Measurements from ENCODE around the gene PLA2G2C. TPM values are rescaled to one million over a fixed set of nuclear protein-coding genes. Genes with fewer than 3 reads are reported as not detected.
"Not testable (repeated sequence)": the region's sequence is repeated elsewhere in the genome, so short reads cannot be mapped to it uniquely, and the experiment has no call there.

Gene PLA2G2C
- not detected for total RNA-seq
- polyA plus RNA-seq: not detected

DNA sequence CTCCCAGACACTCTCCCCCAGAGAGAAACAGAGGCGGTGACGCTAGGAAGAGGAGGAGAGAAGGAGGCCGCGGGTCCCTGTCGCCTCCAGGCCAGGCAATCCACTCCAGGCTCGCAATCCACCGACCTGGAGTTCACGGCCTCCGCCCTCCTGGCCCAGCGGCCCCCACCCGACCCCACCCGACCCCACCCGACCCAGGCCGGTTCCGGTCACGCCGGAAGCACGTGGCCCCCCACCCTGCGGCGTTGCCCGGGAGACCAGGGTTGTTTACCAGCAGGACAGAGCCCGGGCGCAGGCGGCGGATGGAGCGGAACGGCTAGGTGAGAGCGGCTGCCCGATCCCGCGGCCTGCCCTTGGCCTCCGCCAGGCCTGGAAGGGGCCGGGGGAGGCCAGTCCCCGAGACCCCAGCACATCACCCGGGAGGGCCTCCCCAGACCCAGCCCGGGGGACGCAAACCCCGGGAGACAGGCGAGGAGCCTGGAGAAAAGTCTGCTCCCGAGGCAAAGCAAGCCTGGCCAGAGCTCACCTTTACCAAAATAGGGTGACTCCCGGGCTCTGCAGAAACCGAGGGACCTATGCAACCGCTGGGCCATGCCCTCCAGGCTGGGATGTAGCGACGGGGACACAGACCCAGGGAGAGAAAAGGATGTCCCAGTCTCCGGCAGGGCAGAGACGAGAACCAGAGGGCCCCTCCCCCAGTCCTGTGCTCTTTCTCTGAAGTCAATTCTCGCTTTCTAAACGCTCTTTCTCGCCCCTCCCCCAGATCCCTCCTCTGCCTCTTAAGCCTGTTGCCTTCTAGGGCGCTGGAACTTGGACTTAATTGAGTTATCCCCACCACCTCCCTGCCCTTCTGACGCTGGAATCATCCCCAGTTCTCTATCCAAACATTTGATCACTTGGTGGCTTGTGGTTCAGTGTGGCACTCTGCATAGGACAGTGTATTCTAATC is at the start of gene PLA2G2C, which contains the start of gene UBXN10:
TSS of gene PLA2G2C (minus strand) at position 685 of the 949 bp plus-strand sequence. CDS start 9,155 bp downstream, outside the sequence.
TSS of gene UBXN10 (plus strand) at position 263 of the 949 bp plus-strand sequence. CDS start 4,466 bp downstream, outside the sequence.
- 2% methylated on average over 52 of the region's 52 CpGs for WGBS

DNA sequence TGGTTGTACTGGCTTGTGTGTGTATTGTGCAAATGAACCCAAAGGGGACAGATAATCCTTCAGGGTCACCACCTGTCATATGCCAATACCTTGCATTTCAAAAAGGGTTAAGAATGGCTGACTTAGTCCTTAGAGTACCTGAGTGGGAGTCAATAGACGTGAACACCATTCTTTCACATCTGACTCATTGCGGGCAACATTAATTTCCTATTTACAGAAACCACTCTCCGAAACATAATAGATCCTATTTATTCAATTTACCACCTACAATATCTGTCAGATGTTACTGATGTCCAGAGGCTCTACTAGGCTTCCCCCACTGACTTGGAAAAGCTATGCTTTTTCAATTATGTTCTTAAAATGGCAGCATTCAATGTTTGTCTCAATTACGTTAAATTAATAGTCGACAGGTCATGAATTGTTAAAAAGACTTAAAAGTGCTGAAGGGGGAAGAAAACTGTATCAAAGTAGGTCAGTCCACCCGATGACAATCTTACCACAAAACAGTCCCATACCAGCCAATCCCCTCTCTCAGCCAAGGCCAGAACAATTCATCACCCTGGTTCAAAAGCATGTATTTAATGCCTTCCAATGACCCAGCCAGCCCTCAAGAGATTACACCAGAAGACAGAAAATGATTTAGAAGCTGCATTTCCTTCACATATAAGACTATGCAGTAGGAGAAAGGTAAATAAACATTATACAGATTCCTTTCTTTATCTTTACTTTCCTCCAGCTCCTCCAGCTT is 48.6 kb upstream of the PLA2G2C start:
- no peak for DNase-seq (ENCODE audit: extremely low spot score)
- no peak overlapping the region for H3K4me3 ChIP-seq (ENCODE audit: low read depth, low read length)
- H3K4me1 ChIP-seq (ENCODE audit: insufficient read depth): no peaks in the 10 kb centered on the region
- H3K36me3 ChIP-seq (ENCODE audit: insufficient read depth): no peaks in the 10 kb centered on the region
- H3K27ac ChIP-seq (ENCODE audit: low read depth): no peak overlapping the region
- 65% methylated on average over 6 of the region's 6 CpGs for WGBS

More for the DNA sequence above, at the start of gene PLA2G2C, which contains the start of gene UBXN10:
- DNase-seq (ENCODE audit: extremely low spot score): no peak
- H3K4me1 ChIP-seq (ENCODE audit: insufficient read depth): no peaks in the 10 kb centered on the region
- H3K4me3 ChIP-seq (ENCODE audit: low read depth, low read length): peak within 1 kb of the TSS; percentile 9
- no peaks in the 10 kb centered on the region for H3K36me3 ChIP-seq (ENCODE audit: insufficient read depth)
- H3K27ac ChIP-seq (ENCODE audit: low read depth): no peak within 1 kb of the TSS

- 30% methylated on average over 6 of the region's 6 CpGs for WGBS
- Histone ChIP-seq H3K27ac (ENCODE audit: low read depth) (no peak overlapping the region), H3K36me3 (ENCODE audit: insufficient read depth) (no peaks in the 10 kb centered on the region), H3K4me3 (ENCODE audit: low read depth, low read length) (no peak overlapping the region), H3K4me1 (ENCODE audit: insufficient read depth) (no peaks in the 10 kb centered on the region)
- DNase-seq (ENCODE audit: extremely low spot score): no peak
Observed at GRCh38 chr1:20233866-20234265, 47.5 kb upstream of the PLA2G2C start.

GRCh38 chr1:20233394-20233793 is 47.1 kb upstream of the PLA2G2C start:
- H3K36me3 ChIP-seq (ENCODE audit: insufficient read depth): no peaks in the 10 kb centered on the region
- H3K4me3 ChIP-seq (ENCODE audit: low read depth, low read length): no peak overlapping the region
- no peaks in the 10 kb centered on the region for H3K4me1 ChIP-seq (ENCODE audit: insufficient read depth)
- no peak overlapping the region for H3K27ac ChIP-seq (ENCODE audit: low read depth)
- 33% methylated on average over 3 of the region's 3 CpGs for WGBS
- DNase-seq (ENCODE audit: extremely low spot score): no peak

GRCh38 chr1:20232564-20232963 is 46.2 kb upstream of the PLA2G2C start:
- not testable (repeated sequence) for H3K4me1 ChIP-seq (ENCODE audit: insufficient read depth); DNase-seq (ENCODE audit: extremely low spot score); H3K36me3 ChIP-seq (ENCODE audit: insufficient read depth); H3K27ac ChIP-seq (ENCODE audit: low read depth); H3K4me3 ChIP-seq (ENCODE audit: low read depth, low read length)
- WGBS: 18% methylated on average over 7 of the region's 7 CpGs

GRCh38 chr1:20229171-20229570 is 42.9 kb upstream of the PLA2G2C start:
- Histone ChIP-seq H3K36me3 (ENCODE audit: insufficient read depth) (no peaks in the 10 kb centered on the region), H3K4me3 (ENCODE audit: low read depth, low read length) (no peak overlapping the region), H3K27ac (ENCODE audit: low read depth) (no peak overlapping the region), H3K4me1 (ENCODE audit: insufficient read depth) (no peaks in the 10 kb centered on the region)
- WGBS: 53% methylated on average over 2 of the region's 2 CpGs
- no peak for DNase-seq (ENCODE audit: extremely low spot score)

DNA sequence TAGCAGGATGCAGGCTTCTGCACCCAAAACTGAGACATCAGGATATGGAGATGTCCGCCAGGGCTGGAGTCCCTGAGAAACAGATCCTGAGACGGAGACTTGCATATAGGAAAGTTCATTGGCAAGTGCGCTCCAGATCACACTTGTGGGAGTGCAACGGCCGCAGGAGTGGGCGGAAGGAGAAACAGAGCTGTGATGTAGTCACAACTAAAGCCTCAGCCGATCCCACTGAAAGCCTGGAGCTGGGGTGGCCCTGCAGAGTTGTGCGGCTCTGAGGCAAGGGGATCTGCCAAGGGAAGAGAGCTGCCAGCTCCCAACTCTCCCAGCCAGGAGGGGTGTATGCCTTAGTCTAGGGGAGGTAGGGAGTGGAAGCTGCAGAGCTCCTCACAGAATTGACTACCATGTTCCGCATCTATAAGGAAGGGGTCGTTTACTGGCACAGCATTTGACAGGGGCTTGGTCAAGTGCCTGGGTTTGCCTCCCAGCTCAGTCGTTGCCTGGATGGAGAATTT is 42.1 kb upstream of the PLA2G2C start:
- Histone ChIP-seq H3K36me3 (ENCODE audit: insufficient read depth) (no peaks in the 10 kb centered on the region), H3K4me1 (ENCODE audit: insufficient read depth) (no peaks in the 10 kb centered on the region), H3K27ac (ENCODE audit: low read depth) (no peak overlapping the region), H3K4me3 (ENCODE audit: low read depth, low read length) (no peak overlapping the region)
- no peak for DNase-seq (ENCODE audit: extremely low spot score)
- 77% methylated on average over 11 of the region's 11 CpGs for WGBS

DNA sequence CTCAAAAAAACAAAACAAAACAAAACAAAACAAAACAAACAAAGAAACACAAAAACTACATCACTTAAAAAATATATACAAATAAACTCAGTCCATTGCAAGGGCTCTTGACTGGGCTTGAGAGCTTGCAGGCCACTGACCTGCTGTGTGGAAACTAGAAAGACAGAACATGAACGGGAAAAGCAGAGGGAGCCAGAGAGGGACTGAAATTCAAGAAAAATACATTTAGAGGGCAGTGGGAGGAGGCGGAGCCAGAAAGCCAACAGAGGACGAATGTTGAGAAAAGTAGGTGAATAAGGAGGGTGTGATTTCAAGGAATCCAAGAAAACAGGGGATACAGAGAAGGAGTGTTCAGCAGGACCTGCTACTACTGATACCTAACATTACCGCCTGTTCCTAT is 41.4 kb upstream of the PLA2G2C start:
- Histone ChIP-seq H3K4me1 (ENCODE audit: insufficient read depth) (no peaks in the 10 kb centered on the region), H3K4me3 (ENCODE audit: low read depth, low read length) (no peak overlapping the region), H3K27ac (ENCODE audit: low read depth) (no peak overlapping the region), H3K36me3 (ENCODE audit: insufficient read depth) (no peaks in the 10 kb centered on the region)
- DNase-seq (ENCODE audit: extremely low spot score): no peak
- 49% methylated on average over 4 of the region's 4 CpGs for WGBS

DNA sequence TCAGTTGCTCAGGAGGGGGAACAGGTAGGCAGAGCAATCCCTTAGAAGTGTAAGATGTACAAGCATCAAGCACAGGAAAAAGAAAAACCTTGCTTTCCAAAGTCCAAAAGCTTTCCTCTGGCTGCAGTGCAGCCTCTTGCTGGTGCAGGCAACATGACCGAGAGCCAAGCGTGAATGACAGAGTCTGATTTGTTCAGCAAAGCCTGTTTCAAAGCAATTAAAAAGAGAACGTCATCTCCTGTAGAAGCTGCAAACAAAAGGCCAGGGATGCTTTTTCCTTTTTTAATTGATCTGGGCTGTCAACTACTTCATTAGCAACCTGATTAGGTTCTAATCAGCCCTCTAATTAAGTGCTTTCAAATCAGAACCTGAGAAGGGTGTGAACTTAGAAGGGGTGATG is 38.2 kb upstream of the PLA2G2C start:
- Histone ChIP-seq H3K27ac (ENCODE audit: low read depth) (no peak overlapping the region), H3K36me3 (ENCODE audit: insufficient read depth) (no peaks in the 10 kb centered on the region), H3K4me1 (ENCODE audit: insufficient read depth) (no peaks in the 10 kb centered on the region), H3K4me3 (ENCODE audit: low read depth, low read length) (no peak overlapping the region)
- DNase-seq (ENCODE audit: extremely low spot score): no peak
- 52% methylated on average over 3 of the region's 3 CpGs for WGBS

- no peak for DNase-seq (ENCODE audit: extremely low spot score)
- Histone ChIP-seq H3K4me3 (ENCODE audit: low read depth, low read length) (no peak overlapping the region), H3K36me3 (ENCODE audit: insufficient read depth) (no peaks in the 10 kb centered on the region), H3K27ac (ENCODE audit: low read depth) (no peak overlapping the region), H3K4me1 (ENCODE audit: insufficient read depth) (no peaks in the 10 kb centered on the region)
- 25% methylated on average over 18 of the region's 18 CpGs for WGBS
Observed at GRCh38 chr1:20223551-20224419, 37.5 kb upstream of the PLA2G2C start.

DNA sequence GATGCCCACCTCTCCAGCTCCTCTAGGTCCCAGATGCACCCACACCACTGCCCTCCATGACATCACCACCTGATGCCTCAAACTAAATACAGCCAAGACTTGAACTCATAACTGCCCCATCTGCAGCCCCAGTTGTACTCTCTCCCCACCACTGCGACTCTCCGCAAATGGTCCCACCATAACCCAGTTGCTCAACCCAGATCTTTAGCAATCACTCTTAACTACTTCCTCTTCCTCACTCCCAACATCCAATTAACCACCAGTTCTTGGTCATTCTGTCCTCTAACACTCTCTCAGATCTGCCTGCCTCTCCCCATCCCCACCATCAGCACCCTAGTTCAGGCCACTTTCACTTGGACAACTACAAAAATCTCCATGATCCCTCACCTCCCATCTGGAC is 36.8 kb upstream of the PLA2G2C start:
- H3K36me3 ChIP-seq (ENCODE audit: insufficient read depth): no peaks in the 10 kb centered on the region
- no peak for DNase-seq (ENCODE audit: extremely low spot score)
- H3K4me3 ChIP-seq (ENCODE audit: low read depth, low read length): no peak overlapping the region
- H3K27ac ChIP-seq (ENCODE audit: low read depth): no peak overlapping the region
- WGBS: 95% methylated on average over 2 of the region's 2 CpGs
- no peaks in the 10 kb centered on the region for H3K4me1 ChIP-seq (ENCODE audit: insufficient read depth)

DNA sequence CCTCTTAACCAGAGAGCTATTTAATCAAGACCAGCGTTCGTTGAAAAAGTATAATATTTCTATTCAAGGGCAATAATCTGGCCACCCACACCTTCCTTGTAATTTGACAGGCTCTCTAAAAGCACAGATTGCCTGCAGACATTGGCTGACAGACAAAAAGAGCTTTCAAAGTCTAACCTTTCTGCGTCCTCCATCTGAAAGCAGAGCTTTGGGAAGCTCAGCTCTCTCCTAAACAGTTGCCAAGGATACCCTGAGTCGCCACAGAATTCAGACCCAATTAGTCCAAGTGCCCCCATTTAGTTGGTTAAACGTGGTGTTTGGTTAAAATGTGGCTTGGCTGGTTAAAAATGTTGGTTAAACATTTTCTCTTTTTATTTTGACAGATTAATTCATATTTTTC is 33.7 kb upstream of the PLA2G2C start:
- 46% methylated on average over 5 of the region's 5 CpGs for WGBS
- H3K36me3 ChIP-seq (ENCODE audit: insufficient read depth): no peaks in the 10 kb centered on the region
- no peak for DNase-seq (ENCODE audit: extremely low spot score)
- no peak overlapping the region for H3K27ac ChIP-seq (ENCODE audit: low read depth)
- no peaks in the 10 kb centered on the region for H3K4me1 ChIP-seq (ENCODE audit: insufficient read depth)
- no peak overlapping the region for H3K4me3 ChIP-seq (ENCODE audit: low read depth, low read length)

DNA sequence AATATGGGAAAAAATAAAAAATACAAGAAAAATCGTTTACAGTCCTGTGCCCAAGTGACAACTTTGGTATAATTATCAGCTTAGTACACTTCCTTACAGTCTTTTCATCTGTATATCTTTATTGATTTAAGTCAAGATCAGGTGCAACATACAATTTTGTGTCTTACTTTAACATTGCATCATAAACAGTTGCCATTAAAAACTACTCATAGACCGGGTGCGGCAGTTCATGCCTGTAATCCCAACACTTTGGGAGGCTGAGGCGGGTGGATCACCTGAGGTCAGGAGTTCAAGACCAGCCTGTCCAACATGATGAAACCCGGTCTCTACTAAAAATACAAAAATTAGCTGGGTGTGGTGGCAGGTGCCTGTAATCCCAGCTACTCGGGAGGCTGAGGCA is 32.7 kb upstream of the PLA2G2C start:
- not testable (repeated sequence) for H3K27ac ChIP-seq (ENCODE audit: low read depth); H3K4me3 ChIP-seq (ENCODE audit: low read depth, low read length); DNase-seq (ENCODE audit: extremely low spot score); H3K4me1 ChIP-seq (ENCODE audit: insufficient read depth); H3K36me3 ChIP-seq (ENCODE audit: insufficient read depth)
- WGBS: 86% methylated on average over 6 of the region's 6 CpGs

Measured in urinary bladder (tissue), 4 donors.